Activated CD4-positive, alpha-beta T cell treated with anti-CD3 and anti-CD28 coated beads for 36 hours (primary cell): Measurements from ENCODE around the gene PEBP1. TPM values are rescaled to one million over a fixed set of nuclear protein-coding genes. Genes with fewer than 3 reads are reported as not detected.

Experiments used
- ATAC-seq: fragments of 200-7000 bp; cut with Tn5 transposase; one replicate; pipeline ENCODE4 v1.10.0; 2021; ENCODE audit warnings: mild to moderate bottlenecking, moderate library complexity
- CTCF ChIA-PET: fragments of 350-600 bp; sonication (Branson Sonifier 250); formaldehyde crosslinking; loops from one replicate; lab custom pipeline; 2021; ENCODE audit warnings: antibody characterized with exemption; lab: Charles Lee
- POLR2A ChIA-PET: fragments of 350-600 bp; sonication (Branson Sonifier 250); formaldehyde crosslinking; loops from one replicate; lab custom pipeline; 2021; ENCODE audit warnings: antibody characterized with exemption, inconsistent platforms; lab: Charles Lee
- DNase-seq: peaks from one replicate; pipeline ENCODE4 v3.0.0-alpha.2; 2020
- H3K27ac Mint-ChIP-seq: one replicate; pipeline ENCODE4 v1.8.0; 2021; ENCODE audit warnings: mixed read lengths
- H3K27me3 Mint-ChIP-seq: one replicate; pipeline ENCODE4 v1.8.0; 2021; ENCODE audit warnings: mixed read lengths
- H3K36me3 Mint-ChIP-seq: one replicate; pipeline ENCODE4 v1.8.0; 2021; ENCODE audit warnings: low read depth, mixed read lengths
- H3K4me1 Mint-ChIP-seq: one replicate; pipeline ENCODE4 v1.8.0; 2021; ENCODE audit warnings: mixed read lengths
- H3K4me3 Mint-ChIP-seq: one replicate; pipeline ENCODE4 v1.8.0; 2021; ENCODE audit warnings: mild to moderate bottlenecking, moderate library complexity, mixed read lengths
- H3K9me3 Mint-ChIP-seq: one replicate; pipeline ENCODE4 v1.8.0; 2021; ENCODE audit warnings: low read depth, mixed read lengths
- intact Hi-C, 2 experiments: fragments of 100-400 bp; cut with DNase I in 1 of 2; cut with micrococcal nuclease in 1 of 2; formaldehyde crosslinking; loops; one replicate each; pipeline versions ENCODE4 v1.14.2 to v1.15.1; 2022 to 2024; cut with DNase I, micrococcal nuclease
- total RNA-seq, 2 experiments: library from RNA; stranded (reverse); gene quantifications; one replicate each; pipeline ENCODE4 v1.2.3, GENCODE V29; 2021

Gene PEBP1
- total RNA-seq, 2 experiments from 2014 or later = 117 to 134 TPM

DNA sequence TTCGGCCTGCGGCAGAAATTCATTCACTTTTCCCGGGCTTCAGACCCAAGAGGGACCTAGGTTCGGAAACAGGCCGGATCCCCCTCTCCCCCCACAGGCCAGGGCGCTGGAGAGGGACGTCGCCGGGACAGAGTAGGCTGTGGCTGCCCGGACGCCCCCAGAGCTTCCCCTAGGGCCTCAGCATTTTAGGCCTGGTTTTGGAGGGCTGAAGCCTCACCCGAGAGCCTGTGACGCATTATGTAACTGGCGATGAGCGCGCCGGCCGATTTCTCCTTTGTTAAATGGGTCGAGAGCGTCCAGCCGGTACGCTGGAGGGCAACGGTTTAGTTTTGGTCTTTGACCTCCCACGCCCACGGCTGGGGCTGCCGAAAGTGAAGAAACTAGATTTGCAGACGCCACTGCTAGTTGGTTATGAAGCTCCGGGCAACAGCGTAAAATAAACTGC lies 657 bp downstream of the PEBP1 start:
- intact Hi-C loops = loop anchor here (1.0 to 10.0 kb wide), 12 partner anchors 29 to 1528 kb away; partner anchors contain the start of genes SUDS3 (in 2 of the 2), WSB2 (in 2 of the 2), FBXO21 (in 1 of the 2) and PRKAB1 (in 1 of the 2)
- peaks cover 33% of the 10 kb centered on the region for H3K4me1 Mint-ChIP-seq
- ATAC-seq = peak; percentile 26
- POLR2A ChIA-PET = interaction anchor here (0.6 to 1.2 kb wide), 5 partner anchors 11 to 252 kb away, joined by 3 to 4 read pairs (median 4); no protein-coding TSS in a partner anchor
- peak; percentile 65 for DNase-seq
- H3K4me3 Mint-ChIP-seq = peak overlapping the region; percentile 88
- peaks cover 31% of the 10 kb centered on the region for H3K36me3 Mint-ChIP-seq
- H3K27me3 Mint-ChIP-seq = no peaks in the 10 kb centered on the region
- no peaks in the 10 kb centered on the region for H3K9me3 Mint-ChIP-seq
- CTCF ChIA-PET = interaction anchor here (0.6 to 2.1 kb wide), 13 partner anchors 15 to 299 kb away, joined by 3 to 18 read pairs (median 4); partner anchors contain the start of genes RFC5, SUDS3 and VSIG10
- peak overlapping the region; percentile 81 for H3K27ac Mint-ChIP-seq

DNA sequence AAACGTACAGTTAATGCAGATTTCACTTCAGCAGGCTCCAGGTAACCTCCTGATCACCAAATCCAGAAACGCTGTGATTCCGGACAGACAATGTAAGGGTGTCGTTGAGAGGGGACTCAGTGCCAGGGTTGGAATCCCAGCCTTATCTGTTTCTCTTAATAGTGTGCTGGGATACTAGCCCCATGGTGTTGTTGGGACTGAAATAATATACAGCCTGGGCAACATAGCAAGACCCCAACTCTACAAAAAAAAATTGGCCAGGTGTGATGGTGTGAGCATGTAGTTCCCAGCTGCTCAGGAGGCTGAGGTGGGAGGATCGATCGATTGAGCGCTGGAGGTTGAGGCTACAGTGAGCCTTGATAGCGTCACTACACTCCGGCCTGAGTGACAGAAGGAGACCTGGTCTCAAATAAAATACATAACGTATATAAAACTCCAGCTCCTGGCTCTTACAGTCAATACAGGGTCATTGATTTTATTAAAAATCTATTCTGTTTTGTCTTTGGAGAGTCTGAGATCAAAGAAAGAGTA lies 1.3 kb downstream of the PEBP1 start:
- CTCF ChIA-PET = interaction anchor here (0.6 to 2.1 kb wide), 7 partner anchors 16 to 282 kb away, joined by 3 to 18 read pairs (median 4); partner anchors contain the start of gene RFC5
- H3K4me3 Mint-ChIP-seq = peak overlapping the region; percentile 88
- H3K27me3 Mint-ChIP-seq = no peaks in the 10 kb centered on the region
- no peaks in the 10 kb centered on the region for H3K9me3 Mint-ChIP-seq
- intact Hi-C loops = loop anchor here (2.0 to 10.0 kb wide), 7 partner anchors 30 to 1528 kb away; partner anchors contain the start of genes FBXO21 (in 1 of the 2), PRKAB1 (in 1 of the 2), SUDS3 (in 1 of the 2) and WSB2 (in 1 of the 2)
- peak overlapping the region; percentile 81 for H3K27ac Mint-ChIP-seq
- DNase-seq (no peak), ATAC-seq (no peak)
- POLR2A ChIA-PET = interaction anchor here (0.6 kb wide), 1 partner anchor 68 kb away, joined by 4 read pairs; no protein-coding TSS in a partner anchor
- H3K4me1 Mint-ChIP-seq = peaks cover 30% of the 10 kb centered on the region
- peaks cover 36% of the 10 kb centered on the region for H3K36me3 Mint-ChIP-seq

DNA sequence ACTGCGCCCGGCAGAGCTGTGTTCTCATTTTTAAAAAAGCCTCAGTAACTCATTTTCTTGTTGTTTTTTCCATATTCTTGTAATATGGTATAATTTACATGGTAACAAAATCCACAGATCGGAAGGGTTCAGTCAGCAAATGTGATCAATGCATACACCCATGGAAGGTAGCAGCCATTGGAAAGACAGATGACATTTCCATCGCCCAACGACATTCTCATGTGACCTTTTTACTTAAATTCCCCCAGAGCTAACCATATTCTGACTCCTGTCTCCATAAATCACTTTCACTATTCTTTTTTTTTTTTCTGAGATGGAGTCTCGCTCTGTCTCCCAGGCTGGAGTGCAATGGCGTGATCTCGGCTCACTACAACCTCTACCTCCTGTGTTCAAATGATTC lies 4.9 kb downstream of the PEBP1 start:
- intact Hi-C loops = no loop called here
- ChIA-PET CTCF (interaction anchor here (1.0 to 1.7 kb wide), 4 partner anchors 20 to 237 kb away, joined by 3 to 4 read pairs (median 4); no protein-coding TSS in a partner anchor), POLR2A (interaction anchor here (0.6 kb wide), 1 partner anchor 9 kb away, joined by 3 read pairs; no protein-coding TSS in a partner anchor)
- peaks cover 61% of the 10 kb centered on the region for H3K36me3 Mint-ChIP-seq
- no peaks in the 10 kb centered on the region for H3K9me3 Mint-ChIP-seq
- H3K4me3 Mint-ChIP-seq = no peak overlapping the region
- no peaks in the 10 kb centered on the region for H3K27me3 Mint-ChIP-seq
- DNase-seq = no peak
- no peak for ATAC-seq
- H3K4me1 Mint-ChIP-seq = peaks cover 29% of the 10 kb centered on the region
- H3K27ac Mint-ChIP-seq = no peak overlapping the region

DNA sequence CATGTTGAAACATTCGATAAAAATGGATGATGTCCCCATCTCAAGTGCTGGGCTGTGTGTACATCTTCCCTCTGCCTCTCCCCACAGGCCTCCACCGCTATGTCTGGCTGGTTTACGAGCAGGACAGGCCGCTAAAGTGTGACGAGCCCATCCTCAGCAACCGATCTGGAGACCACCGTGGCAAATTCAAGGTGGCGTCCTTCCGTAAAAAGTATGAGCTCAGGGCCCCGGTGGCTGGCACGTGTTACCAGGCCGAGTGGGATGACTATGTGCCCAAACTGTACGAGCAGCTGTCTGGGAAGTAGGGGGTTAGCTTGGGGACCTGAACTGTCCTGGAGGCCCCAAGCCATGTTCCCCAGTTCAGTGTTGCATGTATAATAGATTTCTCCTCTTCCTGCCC lies 8.6 kb downstream of the PEBP1 start:
- ATAC-seq (no peak), DNase-seq (no peak)
- no peak overlapping the region for H3K4me3 Mint-ChIP-seq
- peaks cover 12% of the 10 kb centered on the region for H3K4me1 Mint-ChIP-seq
- peaks cover 65% of the 10 kb centered on the region for H3K36me3 Mint-ChIP-seq
- ChIA-PET POLR2A (no interaction called here), CTCF (no interaction called here)
- H3K27ac Mint-ChIP-seq = no peak overlapping the region
- no peaks in the 10 kb centered on the region for H3K27me3 Mint-ChIP-seq
- intact Hi-C loops = no loop called here
- H3K9me3 Mint-ChIP-seq = no peaks in the 10 kb centered on the region

GRCh38 chr12:118145113-118145797 lies 9.3 kb downstream of the PEBP1 start:
- no peaks in the 10 kb centered on the region for H3K27me3 Mint-ChIP-seq
- intact Hi-C loops = no loop called here
- peak overlapping the region; percentile 67 for H3K27ac Mint-ChIP-seq
- ChIA-PET CTCF (no interaction called here), POLR2A (no interaction called here)
- no peak overlapping the region for H3K4me3 Mint-ChIP-seq
- ATAC-seq (no peak), DNase-seq (no peak)
- peaks cover 58% of the 10 kb centered on the region for H3K36me3 Mint-ChIP-seq
- H3K9me3 Mint-ChIP-seq = no peaks in the 10 kb centered on the region
- peaks cover 10% of the 10 kb centered on the region for H3K4me1 Mint-ChIP-seq

- POLR2A ChIA-PET = no interaction called here
- DNase-seq = no peak
- peaks cover 55% of the 10 kb centered on the region for H3K36me3 Mint-ChIP-seq
Measured at GRCh38 chr12:118145798-118146156, 9.9 kb downstream of the PEBP1 start.

GRCh38 chr12:118148287-118148686 lies 12.4 kb downstream of the PEBP1 start:
- ChIA-PET CTCF (interaction anchor here (0.6 kb wide), 1 partner anchor 98 kb away, joined by 3 read pairs; no protein-coding TSS in a partner anchor), POLR2A (interaction anchor here (1.1 kb wide), 1 partner anchor 12 kb away, joined by 3 read pairs; the partner anchor contains the start of gene PEBP1)
- H3K36me3 Mint-ChIP-seq = peaks cover 45% of the 10 kb centered on the region

More at GRCh38 chr12:118145798-118146156, 9.9 kb downstream of the PEBP1 start:
- CTCF ChIA-PET = no interaction called here
- peak overlapping the region; percentile 67 for H3K27ac Mint-ChIP-seq
- intact Hi-C loops = no loop called here
- ATAC-seq = no peak
- H3K4me1 Mint-ChIP-seq = peaks cover 10% of the 10 kb centered on the region
- no peak overlapping the region for H3K4me3 Mint-ChIP-seq
- no peaks in the 10 kb centered on the region for H3K9me3 Mint-ChIP-seq
- no peaks in the 10 kb centered on the region for H3K27me3 Mint-ChIP-seq

DNA sequence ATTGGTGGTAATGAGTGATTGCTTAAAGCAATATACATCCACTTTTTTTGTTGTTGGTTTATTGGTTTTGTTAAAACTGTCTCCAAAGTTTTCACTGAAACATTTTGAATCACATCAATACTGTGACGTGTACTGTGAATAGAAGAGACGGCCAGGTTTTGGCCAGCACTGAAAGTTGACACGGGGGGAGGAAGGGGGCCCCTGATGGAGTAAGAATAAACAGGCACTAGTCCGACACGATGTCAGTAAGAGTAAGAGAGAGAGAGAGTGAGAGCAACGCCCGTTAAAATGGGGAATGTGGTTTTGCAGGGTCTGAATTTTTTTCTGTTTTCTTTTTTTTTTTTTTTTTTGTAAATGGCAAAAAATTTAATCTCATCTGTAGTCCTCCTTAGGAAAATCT lies 14.7 kb downstream of the PEBP1 start:
- H3K36me3 Mint-ChIP-seq = peaks cover 29% of the 10 kb centered on the region
- DNase-seq (no peak), ATAC-seq (no peak)
- peak overlapping the region; percentile 7 for H3K27ac Mint-ChIP-seq
- no peak overlapping the region for H3K4me3 Mint-ChIP-seq
- H3K27me3 Mint-ChIP-seq = no peaks in the 10 kb centered on the region
- ChIA-PET CTCF (interaction anchor here (0.5 kb wide), 1 partner anchor 215 kb away, joined by 3 read pairs; no protein-coding TSS in a partner anchor), POLR2A (no interaction called here)
- no peaks in the 10 kb centered on the region for H3K9me3 Mint-ChIP-seq
- intact Hi-C loops = no loop called here
- no peaks in the 10 kb centered on the region for H3K4me1 Mint-ChIP-seq

More at GRCh38 chr12:118148287-118148686, 12.4 kb downstream of the PEBP1 start:
- Mint-ChIP-seq H3K4me1 (peaks cover 7% of the 10 kb centered on the region), H3K27ac (no peak overlapping the region), H3K9me3 (no peaks in the 10 kb centered on the region), H3K27me3 (no peaks in the 10 kb centered on the region), H3K4me3 (no peak overlapping the region)
- intact Hi-C loops = no loop called here
- DNase-seq (no peak), ATAC-seq (no peak)

DNA sequence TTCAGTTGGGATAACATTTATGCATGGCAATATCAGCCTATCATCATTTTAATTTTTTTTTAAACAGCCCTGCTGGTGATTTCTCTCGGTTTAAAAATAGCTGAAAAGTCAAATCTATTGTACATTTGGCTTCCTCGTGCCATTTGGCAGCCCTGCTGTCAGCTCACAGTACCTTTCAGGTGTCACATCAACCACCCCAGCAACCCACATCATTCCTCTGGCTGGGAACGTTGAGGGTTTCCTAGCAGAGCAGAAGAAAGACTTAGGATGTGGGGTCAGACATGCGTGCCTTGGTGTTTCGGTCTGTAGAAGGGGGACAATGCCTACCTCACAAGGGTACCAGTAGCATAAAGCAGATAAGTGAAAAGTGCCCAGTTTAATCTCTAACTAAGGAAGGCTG lies 15.8 kb downstream of the PEBP1 start:
- Mint-ChIP-seq H3K4me1 (no peaks in the 10 kb centered on the region), H3K27ac (no peak overlapping the region), H3K9me3 (no peaks in the 10 kb centered on the region), H3K36me3 (peaks cover 25% of the 10 kb centered on the region), H3K4me3 (no peak overlapping the region), H3K27me3 (no peaks in the 10 kb centered on the region)
- DNase-seq (no peak), ATAC-seq (no peak)
- ChIA-PET POLR2A (interaction anchor here (0.6 to 1.6 kb wide), 2 partner anchors 16 to 1396 kb away, joined by 3 to 4 read pairs; partner anchors contain the start of gene PEBP1), CTCF (interaction anchor here (0.9 kb wide), 1 partner anchor 226 kb away, joined by 3 read pairs; no protein-coding TSS in a partner anchor)
- intact Hi-C loops = no loop called here

DNA sequence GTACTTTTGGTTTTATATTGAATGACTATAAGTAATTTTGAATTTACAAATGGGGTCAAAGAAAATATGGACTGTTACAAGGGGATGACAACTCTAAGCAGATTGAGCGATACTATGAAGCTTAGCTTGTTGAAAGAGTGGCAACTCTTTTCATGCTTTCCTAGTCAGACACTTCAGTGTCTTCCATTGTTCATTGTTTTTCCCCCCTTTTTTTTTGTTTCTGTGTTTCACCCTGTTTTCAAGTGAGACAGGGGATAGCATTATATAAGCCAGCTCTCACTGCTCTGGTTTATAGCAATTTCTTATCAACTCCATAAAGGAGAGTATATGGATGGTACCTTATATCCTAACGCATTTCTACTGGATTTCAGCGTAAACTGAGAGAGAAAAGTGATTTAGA lies 24.6 kb downstream of the PEBP1 start:
- no peaks in the 10 kb centered on the region for H3K27me3 Mint-ChIP-seq
- DNase-seq (no peak), ATAC-seq (no peak)
- H3K27ac Mint-ChIP-seq = no peak overlapping the region
- ChIA-PET CTCF (interaction anchor here (0.8 to 1.0 kb wide), 3 partner anchors 11 to 22 kb away, joined by 3 read pairs; no protein-coding TSS in a partner anchor), POLR2A (no interaction called here)
- intact Hi-C loops = loop anchor here in 1 of 2 experiments (10.0 kb wide), 1 partner anchor 286 kb away; no protein-coding TSS in a partner anchor
- H3K9me3 Mint-ChIP-seq = no peaks in the 10 kb centered on the region
- H3K4me3 Mint-ChIP-seq = no peak overlapping the region
- H3K4me1 Mint-ChIP-seq = peaks cover 17% of the 10 kb centered on the region
- peaks cover 18% of the 10 kb centered on the region for H3K36me3 Mint-ChIP-seq
